PC-9 (cell line): ENCODE results near the gene SFMBT2. TPM values are rescaled to one million over a fixed set of nuclear protein-coding genes. Genes with fewer than 3 reads are reported as not detected.

Experiments used
- BruUV-seq: library from RNA; stranded (reverse); fragments of 400-500 nt; replicated peaks from 2 replicates; lab custom pipeline; 2021; lab: Mats Ljungman, UMichigan
- CTCF ChIA-PET: fragments of 300-600 bp; sonication (Branson Sonifier 250); formaldehyde crosslinking; loops from one replicate; lab custom pipeline; 2022; ENCODE audit warnings: antibody characterized with exemption; lab: Charles Lee
- POLR2A ChIA-PET: fragments of 300-600 bp; sonication (Branson Sonifier 250); formaldehyde crosslinking; loops from one replicate; lab custom pipeline; 2022; ENCODE audit warnings: antibody characterized with exemption; ENCODE audit not compliant: unreplicated experiment; lab: Charles Lee
- DNase-seq, 2 experiments: peaks; one replicate each; pipeline versions ENCODE4 v3.0.0 to v3.0.0-alpha.2; 2015 to 2022; ENCODE audit warnings: mixed read lengths in 1 of 2
- H2AFZ ChIP-seq: fragments of 200-600 bp; sonication (generic); 2 replicates; pipeline ENCODE4 v1.8.1; 2017; ENCODE audit warnings: antibody characterized with exemption
- H3F3A ChIP-seq: fragments of 200-600 bp; sonication (generic); 2 replicates; pipeline ENCODE4 v1.8.1; 2017; ENCODE audit warnings: antibody characterized with exemption, mild to moderate bottlenecking, low read depth; ENCODE audit not compliant: insufficient read depth
- H3K27ac ChIP-seq: fragments of 200-600 bp; sonication (generic); 2 replicates; pipeline ENCODE4 v1.6.1; 2016; ENCODE audit warnings: mixed run types
- H3K27me3 ChIP-seq: fragments of 200-600 bp; sonication (generic); 2 replicates; pipeline ENCODE4 v1.6.1; 2016; ENCODE audit warnings: low read depth, mixed run types; ENCODE audit not compliant: insufficient read depth
- H3K36me3 ChIP-seq: fragments of 200-600 bp; sonication (generic); 2 replicates; pipeline ENCODE4 v1.6.1; 2016; ENCODE audit warnings: low read depth, mixed run types
- H3K4me1 ChIP-seq: fragments of 200-600 bp; sonication (generic); replicated peaks from 2 replicates; pipeline ENCODE4 v1.6.1; 2016; ENCODE audit warnings: mixed run types; ENCODE audit not compliant: insufficient read depth
- H3K4me2 ChIP-seq: fragments of 200-600 bp; sonication (generic); 2 replicates; pipeline ENCODE4 v1.6.1; 2017; ENCODE audit warnings: mixed run types
- H3K4me3 ChIP-seq: fragments of 200-600 bp; sonication (generic); 2 replicates; pipeline ENCODE4 v1.6.1; 2016; ENCODE audit warnings: mixed run types
- H3K79me2 ChIP-seq: fragments of 200-600 bp; sonication (generic); 2 replicates; pipeline ENCODE4 v1.6.1; 2017; ENCODE audit warnings: low read depth, mixed run types
- H3K9me2 ChIP-seq: fragments of 200-600 bp; sonication (generic); 2 replicates; pipeline ENCODE4 v1.8.1; 2017; ENCODE audit warnings: mild to moderate bottlenecking; ENCODE audit not compliant: insufficient read depth
- H3K9me3 ChIP-seq: fragments of 200-600 bp; sonication (generic); 2 replicates; pipeline ENCODE4 v1.8.1; 2016; ENCODE audit warnings: low read depth; ENCODE audit not compliant: insufficient read depth
- H4K20me1 ChIP-seq: fragments of 200-600 bp; sonication (generic); 2 replicates; pipeline ENCODE4 v1.8.1; 2017; ENCODE audit not compliant: insufficient read depth
- CTCF ChIP-seq: fragments of 200-600 bp; sonication (generic); conservative IDR thresholded peaks from 2 replicates; pipeline ENCODE4 v1.6.1; 2017; ENCODE audit warnings: mixed run types, antibody characterized with exemption, mild to moderate bottlenecking, moderate library complexity
- EZH2 ChIP-seq: fragments of 200-600 bp; sonication (generic); IDR thresholded peaks from 2 replicates; pipeline ENCODE4 v1.8.0; 2017; ENCODE audit warnings: antibody characterized with exemption, low read depth
- intact Hi-C: fragments of 100-400 bp; cut with micrococcal nuclease; formaldehyde crosslinking; loops from one replicate; pipeline ENCODE4 v1.10.0; 2022; ENCODE audit not compliant: unreplicated experiment
- total RNA-seq: library from RNA; stranded (reverse); gene quantifications from 2 replicates; pipeline ENCODE4 v1.2.3, GENCODE V29; 2021

SFMBT2 gene
- total RNA-seq, 1 experiment from 2014 or later: 0.07 TPM

- DNase-seq: no peak
- intact Hi-C loops: no loop called here
- Histone ChIP-seq H3K27me3 (peaks cover 35% of the 10 kb centered on the region), H2AFZ (no peak overlapping the region), H3K9me3 (no peaks in the 10 kb centered on the region), H3K79me2 (no peaks in the 10 kb centered on the region), H4K20me1 (no peaks in the 10 kb centered on the region), H3K4me1 (no peaks in the 10 kb centered on the region), H3K36me3 (no peaks in the 10 kb centered on the region), H3F3A (no peaks in the 10 kb centered on the region), H3K4me3 (no peak overlapping the region), H3K9me2 (no peaks in the 10 kb centered on the region), H3K4me2 (no peak overlapping the region), H3K27ac (no peak overlapping the region)
- no TSS peak for BruUV-seq
- ChIA-PET CTCF (no interaction called here), POLR2A (no interaction called here)
- no peak for TF ChIP-seq EZH2
- TF ChIP-seq CTCF: no peak
These were observed 76.2 kb downstream of the SFMBT2 start for GRCh38 chr10:7334642-7334964.

GRCh38 chr10:7333961-7334641, 76.7 kb downstream of the SFMBT2 start:
- H3F3A ChIP-seq: no peaks in the 10 kb centered on the region
- no peaks in the 10 kb centered on the region for H3K4me1 ChIP-seq
- no peaks in the 10 kb centered on the region for H3K36me3 ChIP-seq
- H3K9me2 ChIP-seq: no peaks in the 10 kb centered on the region
- H2AFZ ChIP-seq: no peak overlapping the region
- TF ChIP-seq CTCF (no peak), EZH2 (no peak)
- ChIA-PET POLR2A (no interaction called here), CTCF (no interaction called here)
- no peak overlapping the region for H3K4me2 ChIP-seq
- BruUV-seq: no TSS peak
- DNase-seq: no peak
- peaks cover 36% of the 10 kb centered on the region for H3K27me3 ChIP-seq
- intact Hi-C loops: no loop called here
- no peaks in the 10 kb centered on the region for H4K20me1 ChIP-seq
- no peaks in the 10 kb centered on the region for H3K79me2 ChIP-seq
- no peak overlapping the region for H3K4me3 ChIP-seq
- no peak overlapping the region for H3K27ac ChIP-seq
- H3K9me3 ChIP-seq: no peaks in the 10 kb centered on the region

- no peak overlapping the region for H2AFZ ChIP-seq
- no peaks in the 10 kb centered on the region for H3K36me3 ChIP-seq
- H3K4me1 ChIP-seq: no peaks in the 10 kb centered on the region
- no peaks in the 10 kb centered on the region for H4K20me1 ChIP-seq
- BruUV-seq: no TSS peak
- no peaks in the 10 kb centered on the region for H3K79me2 ChIP-seq
- no peak overlapping the region for H3K27ac ChIP-seq
- DNase-seq: no peak
- H3F3A ChIP-seq: no peaks in the 10 kb centered on the region
- H3K9me3 ChIP-seq: no peaks in the 10 kb centered on the region
- H3K9me2 ChIP-seq: no peaks in the 10 kb centered on the region
- H3K4me2 ChIP-seq: no peak overlapping the region
- TF ChIP-seq CTCF (no peak), EZH2 (no peak)
- POLR2A ChIA-PET: no interaction called here
- CTCF ChIA-PET: no interaction called here
- H3K4me3 ChIP-seq: no peak overlapping the region
- H3K27me3 ChIP-seq: peaks cover 29% of the 10 kb centered on the region
- intact Hi-C loops: no loop called here
These were observed 81.6 kb downstream of the SFMBT2 start for GRCh38 chr10:7329219-7329618.
